ENCODE results near the gene EIF2B1. TPM values are rescaled to one million over a fixed set of nuclear protein-coding genes. Genes with fewer than 3 reads are reported as not detected.
A peak's percentile ranks its signal among the peaks of the same experiment; 100 is the strongest.

The EIF2B1 gene
- total RNA-seq, 6 donors from 2014 or later: 41.2 to 144 (median 74.0) TPM

- Histone ChIP-seq H3K4me3 (no peak overlapping the region), H3K4me1 (no peaks in the 10 kb centered on the region), H3K9me3 (no peaks in the 10 kb centered on the region), H3K27me3 (no peaks in the 10 kb centered on the region), H3K27ac (no peak overlapping the region), H3K36me3 (peaks cover 0 to 81% (median 35%) of the 10 kb centered on the region in 4 donors)
- TF ChIP-seq CTCF (IDR thresholded peaks at IDR 0.05): no peak
- no peak for TF ChIP-seq EP300 (IDR thresholded peaks at IDR 0.05)
- TF ChIP-seq POLR2A (IDR thresholded peaks at IDR 0.05): no peak
- TF ChIP-seq POLR2AphosphoS5 (IDR thresholded peaks at IDR 0.05): no peak
- WGBS, 2 donors: 85 to 95% methylated on average over 5 of the region's 5 CpGs
- ATAC-seq (ENCODE audit: low FRiP score in 2 of 2) (no peak), DNase-seq (no peak)
Measured at GRCh38 chr12:123645878-123646277, 12.4 kb upstream of the EIF2B1 start.

GRCh38 chr12:123645380-123645779 lies 11.9 kb upstream of the EIF2B1 start:
- H3K36me3 ChIP-seq: peaks cover 0 to 81% (median 32%) of the 10 kb centered on the region in 4 donors
- DNase-seq: no peak

GRCh38 chr12:123643911-123644310 lies 10.4 kb upstream of the EIF2B1 start:
- ATAC-seq (ENCODE audit: low FRiP score in 2 of 2) (no peak), DNase-seq (peak in 1 of 2 donors; percentile 35)
- H3K9me3 ChIP-seq: no peaks in the 10 kb centered on the region
- H3K27ac ChIP-seq: peak overlapping the region in 1 of 4 donors; percentile 41
- WGBS, 2 donors: 82 to 95% methylated on average over 7 of the region's 7 CpGs
- peaks cover 0 to 76% (median 26%) of the 10 kb centered on the region in 4 donors for H3K36me3 ChIP-seq
- no peaks in the 10 kb centered on the region for H3K27me3 ChIP-seq
- no peaks in the 10 kb centered on the region for H3K4me1 ChIP-seq
- no peak overlapping the region for H3K4me3 ChIP-seq
- no peak for TF ChIP-seq CTCF (IDR thresholded peaks at IDR 0.05)
- TF ChIP-seq POLR2A (IDR thresholded peaks at IDR 0.05): no peak

More at GRCh38 chr12:123645380-123645779, 11.9 kb upstream of the EIF2B1 start:
- H3K27ac ChIP-seq: no peak overlapping the region
- no peaks in the 10 kb centered on the region for H3K4me1 ChIP-seq
- H3K4me3 ChIP-seq: no peak overlapping the region
- no peaks in the 10 kb centered on the region for H3K9me3 ChIP-seq
- WGBS, 2 donors: 96 to 100% methylated on average over 3 of the region's 3 CpGs
- no peak for ATAC-seq (ENCODE audit: low FRiP score in 2 of 2)
- TF ChIP-seq POLR2A (IDR thresholded peaks at IDR 0.05) (no peak), CTCF (IDR thresholded peaks at IDR 0.05) (no peak), POLR2AphosphoS5 (IDR thresholded peaks at IDR 0.05) (no peak), EP300 (IDR thresholded peaks at IDR 0.05) (no peak)
- no peaks in the 10 kb centered on the region for H3K27me3 ChIP-seq

GRCh38 chr12:123634142-123634561 lies 666 bp upstream of the EIF2B1 start:
- 14 to 21% methylated on average over 19 of the region's 19 CpGs for WGBS, 2 donors
- DNase-seq: no peak

More at GRCh38 chr12:123634142-123634561, 666 bp upstream of the EIF2B1 start:
- H3K36me3 ChIP-seq: peaks cover 16 to 29% (median 23%) of the 10 kb centered on the region in 4 donors
- H3K27me3 ChIP-seq: no peaks in the 10 kb centered on the region
- no peak for ATAC-seq (ENCODE audit: low FRiP score in 2 of 2)
- peak overlapping the region; percentile 86 to 98 (median 94) for H3K4me3 ChIP-seq
- peaks cover 9 to 20% (median 16%) of the 10 kb centered on the region in 4 donors for H3K4me1 ChIP-seq
- no peaks in the 10 kb centered on the region for H3K9me3 ChIP-seq
- peak overlapping the region; percentile 82 to 88 (median 84) for H3K27ac ChIP-seq
- TF ChIP-seq POLR2A (IDR thresholded peaks at IDR 0.05) (no peak), EP300 (IDR thresholded peaks at IDR 0.05) (no peak), POLR2AphosphoS5 (IDR thresholded peaks at IDR 0.05) (no peak), CTCF (IDR thresholded peaks at IDR 0.05) (no peak)

Data from upper lobe of left lung (tissue), 6 donors.